ENCODE results near the gene RERE. TPM values are rescaled to one million over a fixed set of nuclear protein-coding genes. Genes with fewer than 3 reads are reported as not detected.

RERE gene
- total RNA-seq, 1 donor from 2014 or later = 64.6 TPM

- peak; percentile 46 to 91 for DNase-seq (ENCODE audit: low spot score in 2 of 2)
- no peak overlapping the region for H3K4me3 ChIP-seq
- no peaks in the 10 kb centered on the region for H3K27me3 ChIP-seq
- no peak for TF ChIP-seq CTCF (IDR thresholded peaks at IDR 0.05)
- intact Hi-C loops (cut with DNase I) = no loop called here
- peaks cover 0 to 15% of the 10 kb centered on the region in 2 donors for H3K4me1 ChIP-seq
- no peaks in the 10 kb centered on the region for H3K9me3 ChIP-seq
- no peaks in the 10 kb centered on the region for H3K36me3 ChIP-seq
- H3K27ac ChIP-seq = peak overlapping the region; percentile 58
Measured at GRCh38 chr1:8439015-8439702, 378.3 kb downstream of the RERE start.

- peaks cover 0 to 15% of the 10 kb centered on the region in 2 donors for H3K4me1 ChIP-seq
- no peak for TF ChIP-seq CTCF (IDR thresholded peaks at IDR 0.05)
- no peaks in the 10 kb centered on the region for H3K27me3 ChIP-seq
- no peak overlapping the region for H3K4me3 ChIP-seq
- H3K9me3 ChIP-seq = no peaks in the 10 kb centered on the region
- intact Hi-C loops (cut with DNase I) = no loop called here
- H3K27ac ChIP-seq = peak overlapping the region; percentile 58
- H3K36me3 ChIP-seq = no peaks in the 10 kb centered on the region
- peak in 1 of 2 donors; percentile 76 for DNase-seq (ENCODE audit: low spot score in 2 of 2)
Measured at GRCh38 chr1:8438489-8438888, 379.0 kb downstream of the RERE start.

- Histone ChIP-seq H3K4me3 (no peak overlapping the region), H3K4me1 (peaks cover 0 to 15% of the 10 kb centered on the region in 2 donors), H3K27me3 (no peaks in the 10 kb centered on the region), H3K27ac (peak overlapping the region; percentile 58), H3K9me3 (no peaks in the 10 kb centered on the region), H3K36me3 (no peaks in the 10 kb centered on the region)
- intact Hi-C loops (cut with DNase I) = no loop called here
- TF ChIP-seq CTCF (IDR thresholded peaks at IDR 0.05) = no peak
- DNase-seq (ENCODE audit: low spot score in 2 of 2) = no peak
Measured at GRCh38 chr1:8437347-8437746, 380.1 kb downstream of the RERE start.

DNA sequence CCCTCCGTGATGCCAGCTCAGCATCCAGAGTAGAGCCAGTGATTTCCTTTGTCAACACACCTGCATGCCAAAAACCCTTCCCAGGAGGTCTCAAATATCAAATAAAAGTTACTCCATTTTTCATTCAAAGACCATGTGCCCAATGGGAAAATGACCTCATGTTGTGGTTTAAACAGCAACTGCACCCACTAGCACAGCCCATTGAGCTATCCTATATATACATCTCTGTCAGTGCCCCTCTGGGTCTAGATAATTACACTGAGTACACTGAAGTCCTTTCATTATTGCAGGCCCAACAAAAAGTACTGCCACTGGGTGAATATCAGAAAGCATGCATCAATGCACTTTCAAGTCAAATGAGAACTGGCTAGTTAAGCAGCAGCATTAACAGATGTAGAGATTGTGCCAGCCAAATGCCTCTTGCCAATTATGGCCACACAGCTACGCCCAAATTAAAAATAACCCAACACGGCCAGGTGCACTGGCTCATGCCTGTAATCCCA is 381.8 kb downstream of the RERE start:
- Histone ChIP-seq H3K4me3 (no peak overlapping the region), H3K9me3 (no peaks in the 10 kb centered on the region), H3K36me3 (no peaks in the 10 kb centered on the region), H3K27ac (peak overlapping the region in 1 of 2 donors; percentile 10), H3K4me1 (peaks cover 0 to 15% of the 10 kb centered on the region in 2 donors), H3K27me3 (no peaks in the 10 kb centered on the region)
- intact Hi-C loops (cut with DNase I) = no loop called here
- no peak for DNase-seq (ENCODE audit: low spot score in 2 of 2)
- no peak for TF ChIP-seq CTCF (IDR thresholded peaks at IDR 0.05)

DNA sequence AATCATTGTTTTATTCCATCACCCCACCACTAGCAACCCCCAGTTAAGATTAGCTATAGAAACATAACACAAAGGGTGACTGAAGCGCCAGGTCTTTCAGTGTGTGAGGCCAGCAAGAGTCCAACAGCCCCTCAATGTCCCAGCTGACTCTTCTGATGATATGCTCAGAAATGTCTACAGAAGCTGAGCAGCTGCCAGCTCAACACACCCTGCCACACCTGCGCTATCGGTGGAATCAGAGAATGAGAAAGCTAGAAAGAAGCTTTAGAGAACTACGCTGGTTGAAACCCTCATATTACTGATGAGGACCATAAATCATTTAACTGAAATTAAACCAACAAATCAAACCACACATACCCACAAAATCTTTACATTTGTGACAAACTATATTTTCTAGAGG is 383.3 kb downstream of the RERE start:
- intact Hi-C loops (cut with DNase I) = no loop called here
- Histone ChIP-seq H3K27me3 (no peaks in the 10 kb centered on the region), H3K27ac (no peak overlapping the region), H3K4me3 (no peak overlapping the region), H3K9me3 (no peaks in the 10 kb centered on the region), H3K4me1 (peaks cover 0 to 10% of the 10 kb centered on the region in 2 donors), H3K36me3 (no peaks in the 10 kb centered on the region)
- TF ChIP-seq CTCF (IDR thresholded peaks at IDR 0.05) = no peak
- no peak for DNase-seq (ENCODE audit: low spot score in 2 of 2)
